Fibroblast of skin of abdomen (primary cell): ENCODE results near the gene CADM3.

Experiments
- DNase-seq: peaks from one replicate; pipeline ENCODE4 v3.0.0-alpha.2; 2013

The CADM3 gene

DNA sequence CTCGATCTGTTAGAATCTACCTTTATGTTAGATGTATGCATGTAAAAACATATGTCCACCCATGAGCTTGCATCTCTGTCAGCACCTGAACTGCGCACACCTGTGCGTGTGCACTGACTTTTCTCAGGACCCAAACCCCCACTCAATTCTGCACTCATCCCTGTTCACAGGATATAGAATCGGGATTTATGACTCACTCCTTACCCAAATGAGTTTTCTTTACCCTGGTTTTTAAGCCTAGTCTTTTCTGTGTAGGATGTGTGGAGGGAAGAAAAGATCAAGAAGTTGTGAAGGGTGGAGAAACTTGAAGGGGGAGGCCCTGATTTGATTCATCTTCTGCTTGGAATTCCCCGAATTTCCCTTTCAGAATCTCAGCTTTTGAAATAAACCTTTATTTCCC, 35.7 kb downstream of the CADM3 start:
- DNase-seq: no peak

DNA sequence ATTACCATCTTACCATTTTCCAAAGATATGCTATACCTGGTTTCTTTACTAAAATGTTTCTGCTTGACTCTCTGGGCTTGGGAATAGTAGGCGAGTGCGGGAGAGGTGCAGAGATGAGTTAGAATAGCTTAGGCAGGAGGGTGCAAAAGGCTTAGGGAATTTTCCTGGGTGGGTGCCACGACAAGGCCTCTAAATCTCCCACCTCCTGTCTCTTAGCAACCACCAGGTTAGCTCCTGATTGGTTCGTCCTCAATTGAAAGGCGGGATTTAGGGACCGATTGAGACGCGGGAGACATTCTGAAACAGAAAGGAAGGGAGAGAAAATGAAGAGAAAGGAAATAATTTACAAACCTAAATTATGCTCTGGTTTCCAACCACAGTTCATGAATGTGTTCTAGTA, 36.4 kb downstream of the CADM3 start:
- DNase-seq: no peak

DNA sequence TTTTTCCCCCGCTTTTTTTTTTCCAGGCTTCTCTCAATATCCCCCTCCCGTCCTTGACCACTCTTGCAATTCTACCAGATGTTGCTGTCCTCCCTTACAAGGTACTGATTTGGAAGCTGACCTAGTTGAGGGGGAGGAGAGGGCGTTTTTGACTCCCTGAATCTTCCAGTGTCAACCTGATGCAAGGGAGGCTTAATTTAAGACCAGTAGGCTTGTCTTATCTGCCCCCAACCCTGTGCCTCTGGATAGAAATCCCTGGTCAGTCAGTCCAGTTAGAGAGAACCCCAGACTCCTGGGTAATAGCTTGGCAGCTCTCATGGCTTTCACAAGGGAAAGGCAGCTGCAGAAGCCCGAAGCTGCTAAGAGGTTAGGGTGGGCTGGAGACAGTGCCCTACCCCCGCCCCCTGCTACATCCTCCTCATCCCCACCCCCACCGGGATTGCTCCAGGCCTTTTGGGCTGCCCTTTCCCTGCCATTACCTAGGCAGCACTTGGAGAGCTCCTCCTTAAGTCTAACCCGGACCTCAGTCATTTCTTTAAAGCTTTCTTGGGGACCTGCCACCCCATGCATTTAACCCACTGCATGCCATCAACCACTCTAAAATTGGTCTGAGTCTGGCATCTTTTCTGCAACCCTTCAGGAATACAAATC, 36.9 kb downstream of the CADM3 start:
- no peak for DNase-seq

DNA sequence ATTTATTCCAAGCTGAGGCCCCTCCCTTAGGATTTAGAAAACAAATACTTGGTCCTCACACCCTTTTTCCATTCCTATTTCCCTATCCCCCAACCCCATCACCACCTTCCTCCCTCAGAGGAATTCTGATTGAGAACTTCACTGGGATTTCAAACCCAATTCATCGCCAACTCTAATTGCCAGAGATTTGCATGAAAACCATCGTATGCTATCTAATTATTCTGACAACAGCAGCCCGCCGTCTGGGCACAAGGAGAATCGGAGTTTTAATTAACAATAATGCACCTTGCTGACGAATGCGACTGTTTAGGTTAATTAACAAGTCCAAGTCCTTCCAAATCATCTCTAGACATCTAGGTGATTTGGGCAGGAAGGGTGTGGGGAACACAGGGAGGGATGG, 37.6 kb downstream of the CADM3 start:
- DNase-seq: no peak

DNA sequence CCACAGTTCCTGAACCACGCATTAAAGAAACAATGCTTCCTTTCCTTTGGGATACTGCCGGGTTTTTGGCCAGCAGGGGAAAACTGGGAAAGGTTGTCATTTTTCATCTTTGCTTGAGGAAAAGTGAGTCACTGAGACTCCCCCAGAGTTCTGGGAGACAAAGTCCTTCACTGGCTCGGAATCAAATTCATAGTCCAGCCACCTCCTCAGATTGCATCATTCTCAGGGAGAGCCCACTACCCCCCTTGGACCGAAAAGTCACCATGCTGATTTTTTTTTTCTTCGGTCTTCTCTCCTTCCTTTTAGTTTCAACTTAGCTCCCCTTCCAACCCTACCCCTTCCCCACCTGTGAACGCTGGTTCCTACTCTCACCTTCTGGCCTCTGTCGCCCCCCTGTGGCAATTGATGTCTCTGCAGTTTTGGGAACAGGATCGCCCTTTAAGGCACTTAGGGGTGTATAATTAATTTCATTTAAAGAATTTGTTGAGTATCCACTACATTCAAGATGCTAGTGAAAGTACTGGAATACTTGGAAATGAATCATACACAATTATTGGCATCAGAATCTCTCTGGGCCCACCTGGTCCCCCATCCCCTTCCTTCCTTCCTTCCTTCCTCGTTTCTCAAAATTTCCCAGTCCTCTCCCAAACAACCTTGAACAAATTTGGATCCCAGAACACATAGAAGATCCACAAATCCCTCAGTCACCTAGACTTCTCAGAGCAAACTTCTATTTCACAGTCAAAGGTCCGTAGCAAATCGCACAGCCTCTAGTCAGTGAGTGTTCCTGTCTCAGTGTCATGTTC, 40.1 kb downstream of the CADM3 start:
- DNase-seq: peak; percentile 24

DNA sequence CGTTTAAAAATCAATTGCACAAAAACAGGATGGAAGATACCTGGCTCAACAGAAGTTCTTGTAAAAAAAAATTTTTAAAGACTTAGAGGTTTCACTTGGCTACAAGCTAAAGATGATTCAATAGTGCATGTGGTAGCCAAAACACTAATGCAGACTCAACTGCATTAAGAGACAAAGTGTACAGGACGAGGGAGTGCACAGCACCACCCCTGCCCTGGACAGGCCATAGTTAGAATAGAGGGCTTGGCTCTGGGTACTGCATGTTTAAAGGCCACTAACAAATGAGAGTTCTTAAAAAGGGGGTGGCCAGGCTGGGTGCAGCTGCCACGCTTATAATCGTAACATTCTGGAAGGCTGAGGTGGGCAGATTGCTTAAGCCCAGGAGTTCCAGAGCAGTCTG, 41.2 kb downstream of the CADM3 start:
- no peak for DNase-seq

DNA sequence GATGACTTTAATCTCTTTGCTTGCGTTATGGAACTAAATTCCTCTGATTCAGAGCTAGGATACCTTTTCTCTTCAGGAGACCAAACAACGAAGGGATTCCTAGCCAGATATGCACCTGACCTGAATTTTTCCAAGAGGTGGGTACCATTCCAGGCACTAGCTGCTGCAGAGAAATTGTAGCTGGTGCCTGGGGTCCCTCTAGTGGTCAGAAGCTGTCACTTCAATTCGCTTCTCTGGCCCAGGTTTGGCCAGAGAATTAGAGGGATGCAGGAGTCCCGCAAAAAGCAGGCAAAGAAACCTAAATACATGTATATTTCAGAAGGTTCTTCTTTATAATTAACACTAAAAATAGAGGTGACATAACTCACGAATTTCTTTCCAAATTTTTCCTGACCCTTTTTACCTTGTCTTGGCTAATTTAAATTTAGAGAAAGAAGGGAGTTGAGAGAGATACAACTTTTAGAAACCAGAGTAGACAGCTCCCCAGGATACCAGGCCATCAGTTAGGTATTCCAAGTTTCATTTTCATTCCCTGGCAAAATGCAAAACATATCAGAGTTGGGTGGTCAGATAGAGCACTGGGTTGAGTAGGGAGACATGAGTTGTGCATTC, 42.8 kb downstream of the CADM3 start:
- peak; percentile 22 for DNase-seq

DNA sequence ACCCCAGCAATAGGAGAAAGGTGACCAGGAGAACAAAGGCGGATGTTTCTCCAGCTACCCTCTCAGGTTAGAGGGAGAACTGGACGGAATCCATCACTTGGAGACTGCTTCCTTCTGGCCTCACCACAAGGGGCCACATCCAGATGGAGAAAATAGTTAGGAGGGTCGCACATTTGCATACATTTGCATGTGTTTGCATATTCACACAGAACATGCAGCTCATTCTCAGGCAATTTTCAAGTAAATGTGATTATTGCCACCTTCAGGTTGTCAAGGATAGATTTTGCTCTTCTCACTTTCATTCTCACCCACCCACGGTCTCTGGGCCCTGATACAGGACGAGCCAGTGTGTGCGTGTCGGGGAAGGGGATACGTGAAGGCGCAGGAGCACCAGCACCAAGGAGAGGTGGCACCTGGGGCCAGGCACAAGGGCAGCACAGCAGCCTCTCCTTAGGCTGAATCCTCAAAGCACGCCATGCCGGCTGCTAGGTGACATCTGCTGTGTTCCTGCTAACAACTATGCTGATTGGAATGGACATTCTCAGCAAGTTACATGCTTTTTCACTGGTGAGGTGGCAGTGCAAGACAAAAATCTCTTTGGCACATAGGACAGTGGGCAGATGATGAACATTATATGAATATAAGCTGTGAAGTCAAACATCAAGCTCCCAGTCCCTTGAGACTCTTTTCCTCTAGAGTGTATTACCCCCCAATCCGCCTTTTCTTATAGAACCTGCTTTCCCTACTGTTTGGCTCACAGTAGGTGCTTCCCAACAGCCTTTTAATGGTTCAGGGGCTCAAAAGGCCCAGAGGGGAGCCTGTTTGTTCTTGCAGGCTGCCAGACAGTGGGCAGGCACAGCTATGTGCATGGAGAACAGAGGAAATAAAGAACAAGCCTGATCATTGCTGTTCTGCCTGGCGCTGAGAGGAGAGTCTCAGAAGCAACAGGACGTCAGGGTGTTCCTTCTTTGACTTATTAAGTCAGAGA, 47.5 kb downstream of the CADM3 start:
- no peak for DNase-seq

DNA sequence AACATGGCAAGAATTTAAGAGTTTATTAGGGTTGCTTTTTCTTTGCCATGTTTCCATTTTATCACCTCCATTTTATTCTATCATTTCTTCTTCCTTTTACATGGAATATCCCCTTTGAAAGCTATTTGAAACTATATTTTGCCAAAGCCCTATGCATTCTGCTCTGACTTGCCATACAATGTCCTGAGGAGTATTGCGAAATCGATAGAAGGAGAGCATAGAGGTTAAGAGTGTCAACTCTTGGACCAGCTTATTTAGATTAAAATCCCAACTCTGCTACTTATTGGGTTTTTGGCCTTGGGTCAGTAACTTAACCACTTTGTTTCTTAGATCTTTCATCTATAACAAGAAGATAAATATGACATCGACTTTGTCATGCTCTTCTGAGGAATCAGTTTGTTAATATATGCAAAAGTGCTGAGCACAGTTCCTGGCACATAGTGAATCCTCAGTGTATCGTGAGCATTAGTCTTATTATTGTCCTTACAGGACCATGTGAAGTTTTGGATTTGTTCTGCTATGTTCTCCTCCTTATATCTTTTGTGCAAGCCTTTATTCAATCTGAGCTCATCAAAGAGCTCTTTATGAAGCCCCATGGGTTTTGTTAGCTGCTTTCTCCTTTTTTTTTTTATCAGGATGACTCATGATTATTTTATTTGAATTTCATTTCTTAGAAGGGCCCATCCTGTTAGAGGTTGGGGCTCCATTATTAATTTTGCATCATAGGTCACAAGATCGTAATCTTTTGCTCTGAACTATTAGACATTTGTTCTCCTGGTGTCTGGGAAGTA, 50.9 kb downstream of the CADM3 start:
- no peak for DNase-seq

DNA sequence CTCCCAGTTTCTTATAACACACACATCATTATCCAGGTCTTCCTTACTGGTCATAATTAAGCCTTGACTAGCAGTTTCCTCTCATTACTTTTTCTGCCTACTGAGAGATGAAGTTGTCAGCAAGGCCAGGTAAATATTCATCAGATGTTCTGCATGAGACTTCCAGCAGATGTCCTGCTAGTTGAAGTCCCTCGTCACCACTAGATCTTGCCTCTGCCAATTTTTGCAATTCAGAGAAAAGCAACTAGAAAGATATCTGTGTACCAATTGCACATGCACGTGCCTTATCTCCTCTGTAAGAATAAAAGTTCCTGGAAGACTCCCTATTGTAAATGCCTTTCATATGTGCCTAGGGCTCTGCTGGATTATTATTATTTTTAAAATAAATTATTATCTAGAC, 51.6 kb downstream of the CADM3 start:
- DNase-seq: no peak

DNA sequence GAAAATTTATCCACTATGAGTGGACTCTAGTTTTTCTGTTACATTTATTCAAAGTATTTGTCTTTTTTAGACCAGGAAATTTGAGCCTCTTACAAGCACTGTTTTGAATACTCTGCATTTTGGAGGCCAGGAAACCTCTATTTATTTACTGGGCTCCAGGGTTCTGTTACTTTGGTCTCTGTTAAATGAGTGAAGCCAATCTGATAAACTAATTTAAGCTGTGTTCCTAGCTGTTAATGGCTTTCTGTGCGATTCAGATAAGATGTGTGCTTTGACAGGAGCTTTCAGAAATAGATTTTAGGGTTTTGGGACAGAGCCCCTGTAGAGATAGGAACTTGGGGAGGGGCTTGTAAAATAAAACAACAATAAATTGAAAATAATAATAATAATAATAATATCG, 57.1 kb downstream of the CADM3 start:
- DNase-seq: no peak

DNA sequence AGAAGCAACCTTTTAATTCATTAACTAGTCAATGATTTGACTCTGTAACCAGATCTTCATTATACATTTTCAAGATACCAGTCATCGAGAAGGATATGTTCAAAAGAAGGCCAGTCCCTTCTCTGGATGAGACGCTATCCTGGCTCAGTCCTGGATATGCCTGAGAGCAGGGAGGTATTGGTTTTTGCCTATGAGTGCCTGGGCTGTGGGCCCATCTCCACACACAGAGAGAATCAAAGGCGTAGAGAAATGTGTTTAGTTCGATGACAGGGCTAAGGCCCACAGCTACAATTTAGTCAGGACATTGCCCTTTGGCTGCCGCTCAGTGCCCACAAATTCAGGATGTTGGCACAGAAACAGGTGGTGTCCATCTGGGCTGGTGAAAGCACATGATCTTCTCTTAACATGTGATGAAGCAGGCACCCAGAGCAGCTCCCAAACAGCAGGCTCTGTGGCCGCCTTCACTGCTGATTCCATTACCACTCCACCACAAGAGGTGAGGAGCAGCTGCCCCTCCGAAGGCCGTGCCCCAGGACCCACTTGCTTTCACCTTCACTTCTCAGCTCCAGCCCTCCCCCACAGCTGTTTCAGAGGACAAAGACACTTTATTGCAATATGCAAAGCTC, 58.0 kb downstream of the CADM3 start:
- DNase-seq: no peak

DNA sequence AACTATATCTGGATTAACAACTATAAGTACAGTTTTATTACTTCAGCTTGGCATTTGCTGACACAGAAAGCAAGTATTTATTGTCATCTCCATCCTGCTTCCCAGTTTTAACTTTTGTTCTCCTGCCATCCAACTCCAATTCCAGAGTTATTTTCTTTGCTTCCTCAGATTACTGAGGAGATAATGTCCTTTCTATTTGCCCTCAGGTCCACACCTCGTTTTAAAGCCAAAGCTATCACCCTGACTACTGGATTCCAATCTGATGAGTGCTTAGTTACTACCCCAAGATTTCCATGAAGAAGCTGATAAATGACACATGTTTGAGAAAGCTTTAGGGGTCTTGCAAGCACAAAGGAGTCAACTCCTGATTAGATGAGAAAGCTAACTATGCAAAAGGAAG, 58.5 kb downstream of the CADM3 start:
- no peak for DNase-seq

DNA sequence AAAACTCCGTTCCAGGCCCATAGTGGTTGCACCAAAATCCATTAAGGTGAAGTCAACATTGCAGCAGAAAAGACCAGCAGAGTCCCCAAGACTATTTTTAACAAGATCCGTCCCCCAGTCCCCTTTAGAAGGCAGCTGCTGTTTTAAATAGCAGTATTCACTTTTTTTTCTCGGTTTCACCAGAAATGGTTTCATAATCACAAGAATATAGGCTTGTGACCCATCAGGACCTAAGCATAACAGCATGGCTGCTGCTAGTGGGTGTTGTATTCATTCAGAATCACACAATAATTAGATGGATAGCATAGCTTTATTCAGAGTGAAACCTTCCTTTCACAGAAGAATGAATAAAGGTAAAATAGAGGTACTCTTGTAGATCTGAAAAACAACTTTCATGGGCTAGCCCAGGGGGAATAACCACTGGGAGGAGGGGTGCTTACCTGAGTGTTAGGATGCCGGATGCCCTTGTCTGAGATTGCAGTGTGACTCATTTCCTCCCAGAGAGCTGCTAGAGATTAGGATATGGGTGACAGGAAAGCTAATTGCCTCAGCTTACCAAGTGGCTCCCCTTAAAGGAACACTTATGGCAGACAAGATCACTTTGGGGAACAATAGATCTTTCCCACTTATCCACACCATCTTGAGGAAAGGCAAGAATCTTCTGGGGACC, 68.3 kb downstream of the CADM3 start:
- no peak for DNase-seq

DNA sequence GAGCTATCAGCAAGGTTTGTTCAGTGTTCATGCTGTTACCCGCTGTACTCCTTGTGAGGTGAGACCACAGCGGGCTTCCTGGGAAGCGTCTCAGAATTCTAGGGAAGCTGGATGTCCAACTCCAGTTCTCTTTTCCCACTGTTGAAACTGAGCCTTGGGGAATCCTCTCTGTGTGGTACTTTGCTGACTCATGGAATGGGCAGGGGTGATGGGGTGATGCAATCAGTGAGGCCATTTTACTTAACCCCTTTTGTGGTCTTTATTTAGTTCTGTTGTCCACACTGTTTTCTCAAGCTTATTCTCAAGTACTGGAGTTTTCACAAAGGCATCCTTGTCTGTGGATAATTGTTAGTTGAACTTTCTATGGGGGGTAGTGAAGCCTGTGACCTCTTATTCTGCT, 75.9 kb downstream of the CADM3 start:
- DNase-seq: no peak

DNA sequence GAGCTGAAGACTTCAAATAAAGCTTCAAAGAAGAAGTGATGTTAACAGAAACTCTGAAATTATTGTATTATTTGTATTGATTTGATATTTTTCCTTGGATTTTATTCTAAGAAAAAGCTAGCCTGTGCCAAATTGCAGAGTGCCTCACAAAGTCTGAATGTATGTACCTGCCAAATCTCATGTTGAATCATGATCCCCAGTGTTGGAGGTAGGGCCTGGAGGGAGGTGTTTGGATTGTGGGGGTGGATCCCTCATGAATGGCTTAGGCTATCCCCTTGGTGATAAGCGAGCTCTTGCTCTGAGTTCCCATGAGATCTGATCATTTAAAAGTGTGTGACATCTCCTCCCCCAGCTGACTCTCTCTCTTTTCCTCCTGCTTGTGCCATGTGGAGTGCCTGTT, 76.9 kb downstream of the CADM3 start:
- no peak for DNase-seq

DNA sequence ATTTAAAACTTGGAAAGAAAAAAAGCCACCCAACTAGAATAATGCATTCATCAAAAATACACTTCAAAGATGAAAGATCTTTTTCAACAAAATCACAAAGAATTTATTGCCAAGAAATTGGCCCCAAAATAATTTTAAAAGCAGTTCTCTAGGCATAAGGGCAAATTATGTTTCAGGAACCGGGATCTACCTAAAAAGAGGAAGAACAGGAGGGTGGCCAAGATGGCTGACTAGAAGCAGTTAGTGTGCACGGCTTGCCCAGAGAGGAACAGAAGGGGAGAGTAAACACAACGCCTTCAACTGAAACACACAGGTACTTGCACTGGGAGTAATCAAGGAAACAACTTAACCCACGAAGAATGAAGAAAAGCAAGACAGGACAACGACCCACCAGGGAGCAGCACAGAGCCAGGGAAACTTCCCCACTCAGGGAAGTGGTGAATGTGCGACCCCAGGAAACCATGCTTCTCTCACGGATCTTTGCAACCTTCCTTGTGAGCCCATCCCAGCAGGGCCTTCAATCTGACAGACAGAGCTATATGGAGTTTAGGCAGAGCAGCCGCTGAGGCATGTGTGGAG, 79.3 kb downstream of the CADM3 start:
- DNase-seq: no peak
